Gastrocnemius medialis (tissue), 4 donors: ENCODE data around the gene UFC1.

Experiments
- CTCF ChIP-seq, 5 experiments: fragments of 450-650 bp in 3 of 5; fragments of 200-600 bp in 2 of 5; sonication (generic) in 2 of 5; IDR thresholded peaks in 4 of 5; conservative IDR thresholded peaks in 1 of 5; 1 replicate in 4 of 5; 2 replicates in 1 of 5; pipeline ENCODE4 v1.5.1; 2016 to 2019; ENCODE audit warnings: antibody characterized with exemption in 5 of 5, mild to moderate bottlenecking in 3 of 5, moderate library complexity in 3 of 5
- POLR2A ChIP-seq, 2 donors: fragments of 450-650 bp; IDR thresholded peaks; one replicate each; pipeline ENCODE4 v1.6.1; 2017; ENCODE audit warnings: antibody characterized with exemption in 2 of 2, mild to moderate bottlenecking in 2 of 2, moderate library complexity in 2 of 2

- TF ChIP-seq CTCF (IDR thresholded peaks at IDR 0.05 in 4 of 5, conservative IDR thresholded peaks at IDR 0.05 in 1 of 5) (no peak), POLR2A (IDR thresholded peaks at IDR 0.05) (no peak)
These were observed 43.0 kb downstream of the UFC1 start for GRCh38 chr1:161196521-161197451.
